Trophoblast cell (in vitro differentiated cells and primary cell): Measurements from ENCODE around the gene BPIFB4.

ENCODE experiments used
- DNase-seq, 2 donors: peaks; one replicate each; pipeline ENCODE4 v3.0.0-alpha.2; 2016
- H2AFZ ChIP-seq: 2 replicates; pipeline ENCODE4 v1.6.1; 2013; ENCODE audit warnings: low read length, moderate library complexity, mild to moderate bottlenecking; ENCODE audit not compliant: insufficient read depth, poor library complexity
- H2AK5ac ChIP-seq: 2 replicates; pipeline ENCODE4 v1.6.1; 2013; ENCODE audit warnings: mild to moderate bottlenecking, low read length
- H2BK120ac ChIP-seq: 2 replicates; pipeline ENCODE4 v1.6.1; 2013; ENCODE audit warnings: low read length, mild to moderate bottlenecking, moderate library complexity; ENCODE audit not compliant: insufficient read depth, poor library complexity
- H2BK12ac ChIP-seq: 2 replicates; pipeline ENCODE4 v1.6.1; 2013; ENCODE audit warnings: mild to moderate bottlenecking, low read length, moderate library complexity
- H2BK5ac ChIP-seq: 2 replicates; pipeline ENCODE4 v1.6.1; 2013; ENCODE audit warnings: low read length, low read depth, moderate library complexity, mild to moderate bottlenecking; ENCODE audit not compliant: poor library complexity
- H3K14ac ChIP-seq: 2 replicates; pipeline ENCODE4 v1.6.1; 2013; ENCODE audit warnings: mild to moderate bottlenecking, low read length
- H3K18ac ChIP-seq: 2 replicates; pipeline ENCODE4 v1.6.1; 2013; ENCODE audit warnings: mild to moderate bottlenecking, low read length
- H3K23ac ChIP-seq: 2 replicates; pipeline ENCODE4 v1.6.1; 2013; ENCODE audit warnings: low read length
- H3K27ac ChIP-seq: 2 replicates; pipeline ENCODE4 v1.5.1; 2013; ENCODE audit warnings: low read depth, mild to moderate bottlenecking, inconsistent platforms, low read length, moderate library complexity
- H3K27me3 ChIP-seq: 2 replicates; pipeline ENCODE4 v1.6.1; 2013; ENCODE audit warnings: inconsistent platforms, mild to moderate bottlenecking, low read length, moderate library complexity; ENCODE audit not compliant: insufficient read depth
- H3K36me3 ChIP-seq, 2 experiments: 1 replicate in 1 of 2; 2 replicates in 1 of 2; pipeline ENCODE4 v1.6.1; 2013; ENCODE audit warnings: low read length in 2 of 2, mild to moderate bottlenecking in 2 of 2, moderate library complexity in 1 of 2; ENCODE audit not compliant: insufficient read depth in 2 of 2, control insufficient read depth in 1 of 2
- H3K4ac ChIP-seq: 2 replicates; pipeline ENCODE4 v1.6.1; 2013; ENCODE audit warnings: low read depth, mild to moderate bottlenecking, low read length, moderate library complexity
- H3K4me1 ChIP-seq, 2 experiments: 1 replicate in 1 of 2; 2 replicates in 1 of 2; pipeline ENCODE4 v1.6.1; 2013; ENCODE audit warnings: low read length in 2 of 2, mild to moderate bottlenecking in 2 of 2, moderate library complexity in 1 of 2; ENCODE audit not compliant: insufficient read depth in 2 of 2, control insufficient read depth in 1 of 2
- H3K4me2 ChIP-seq: 2 replicates; pipeline ENCODE4 v1.6.1; 2013; ENCODE audit warnings: inconsistent platforms, mild to moderate bottlenecking, low read length, moderate library complexity
- H3K4me3 ChIP-seq: 2 replicates; pipeline ENCODE4 v1.5.1; 2013; ENCODE audit warnings: mild to moderate bottlenecking, low read depth, low read length, inconsistent platforms
- H3K79me1 ChIP-seq: one replicate; pipeline ENCODE4 v1.6.1; 2013; ENCODE audit warnings: low read length
- H3K79me2 ChIP-seq: 2 replicates; pipeline ENCODE4 v1.6.1; 2013; ENCODE audit warnings: low read length, mild to moderate bottlenecking; ENCODE audit not compliant: control insufficient read depth, insufficient read depth, poor library complexity
- H3K9ac ChIP-seq: 2 replicates; pipeline ENCODE4 v1.6.1; 2013; ENCODE audit warnings: mild to moderate bottlenecking, low read length
- H3K9me3 ChIP-seq: 2 replicates; pipeline ENCODE4 v1.6.1; 2013; ENCODE audit warnings: low read depth, mild to moderate bottlenecking, control low read depth, inconsistent platforms, low read length; ENCODE audit not compliant: insufficient read depth
- H4K12ac ChIP-seq: 2 replicates; pipeline ENCODE4 v1.6.1; 2013; ENCODE audit warnings: low read depth, mild to moderate bottlenecking, low read length, moderate library complexity
- H4K8ac ChIP-seq: 2 replicates; pipeline ENCODE4 v1.6.1; 2013; ENCODE audit warnings: low read depth, mild to moderate bottlenecking, low read length, moderate library complexity
- H4K91ac ChIP-seq: one replicate; pipeline ENCODE4 v1.6.1; 2013; ENCODE audit warnings: low read depth, mild to moderate bottlenecking, low read length, moderate library complexity
- WGBS: extraction: QIAGEN DNeasy Blood & Tissue Kit; methylation state at CpG from one replicate; pipeline ENCODE4 v1.1.7; 2013; ENCODE audit warnings: missing lambda C conversion rate; ENCODE audit not compliant: insufficient read length, insufficient coverage; ENCODE audit errors: extremely low coverage; 5-methylcytosine and 5-hydroxymethylcytosine counted together

BPIFB4 gene

GRCh38 chr20:33137195-33137594 lies 57.8 kb downstream of the BPIFB4 start:
- Histone ChIP-seq H3K36me3 (no peaks in the 10 kb centered on the region), H2BK5ac (no peak overlapping the region), H2AFZ (no peak overlapping the region), H3K23ac (no peak overlapping the region), H3K4me2 (no peak overlapping the region), H3K9ac (no peak overlapping the region), H3K4ac (no peak overlapping the region), H3K27me3 (no peaks in the 10 kb centered on the region), H3K4me1 (no peaks in the 10 kb centered on the region), H3K9me3 (peaks cover 19% of the 10 kb centered on the region), H2BK12ac (no peak overlapping the region), H2AK5ac (no peak overlapping the region), H3K18ac (no peak overlapping the region), H3K79me1 (no peaks in the 10 kb centered on the region), H3K27ac (no peak overlapping the region), H4K12ac (no peak overlapping the region), H3K4me3 (no peak overlapping the region), H4K91ac (no peak overlapping the region), H3K14ac (no peak overlapping the region), H4K8ac (no peak overlapping the region), H2BK120ac (no peak overlapping the region), H3K79me2 (no peaks in the 10 kb centered on the region)
- DNase-seq = no peak
- WGBS = no CpG with 5 or more reads among the region's 3 CpGs

- H2AK5ac ChIP-seq = no peak overlapping the region
- no peak overlapping the region for H3K4me2 ChIP-seq
- peaks cover 19% of the 10 kb centered on the region for H3K9me3 ChIP-seq
- no peak overlapping the region for H3K4me3 ChIP-seq
- H3K27me3 ChIP-seq = no peaks in the 10 kb centered on the region
- no peak for DNase-seq
- no peaks in the 10 kb centered on the region for H3K79me2 ChIP-seq
- no peak overlapping the region for H2AFZ ChIP-seq
- H4K91ac ChIP-seq = no peak overlapping the region
- no peak overlapping the region for H2BK5ac ChIP-seq
- no peak overlapping the region for H3K14ac ChIP-seq
- no peak overlapping the region for H4K12ac ChIP-seq
- no peaks in the 10 kb centered on the region for H3K4me1 ChIP-seq
- H4K8ac ChIP-seq = no peak overlapping the region
- no peaks in the 10 kb centered on the region for H3K79me1 ChIP-seq
- H3K18ac ChIP-seq = no peak overlapping the region
- no peak overlapping the region for H2BK12ac ChIP-seq
- no peaks in the 10 kb centered on the region for H3K36me3 ChIP-seq
- no peak overlapping the region for H3K27ac ChIP-seq
- no peak overlapping the region for H3K4ac ChIP-seq
- no peak overlapping the region for H3K9ac ChIP-seq
- no peak overlapping the region for H2BK120ac ChIP-seq
- no peak overlapping the region for H3K23ac ChIP-seq
Measured at GRCh38 chr20:33139467-33139866, 60.0 kb downstream of the BPIFB4 start.

- H3K27ac ChIP-seq = no peak overlapping the region
- no CpG with 5 or more reads among the region's 5 CpGs for WGBS
- H3K4me1 ChIP-seq = no peaks in the 10 kb centered on the region
Measured at GRCh38 chr20:33145521-33145920, 66.1 kb downstream of the BPIFB4 start.

DNA sequence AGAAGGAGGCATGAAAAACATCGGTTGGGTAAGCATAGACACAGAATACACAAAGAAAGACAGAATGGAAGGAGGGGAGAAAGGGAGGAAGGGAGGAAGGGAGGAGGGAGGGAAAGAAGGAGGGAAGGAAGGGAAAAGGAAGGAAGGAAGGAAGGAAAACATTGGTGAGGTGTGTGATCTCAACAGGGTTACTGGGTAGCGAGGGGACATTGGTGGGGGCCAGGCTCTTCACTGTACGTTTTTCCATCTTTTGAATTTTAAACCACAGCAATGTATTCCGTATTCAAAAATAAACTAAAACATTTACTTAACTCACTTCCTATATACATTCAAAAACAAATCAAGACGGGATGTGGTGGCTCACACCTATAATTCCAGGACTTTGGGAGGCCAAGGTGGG lies 67.9 kb downstream of the BPIFB4 start:
- Histone ChIP-seq H3K4me1 (no peaks in the 10 kb centered on the region), H3K4me2 (no peak overlapping the region), H3K4ac (no peak overlapping the region), H3K79me1 (no peaks in the 10 kb centered on the region), H3K9ac (no peak overlapping the region), H2AK5ac (no peak overlapping the region), H3K23ac (no peak overlapping the region), H3K79me2 (no peaks in the 10 kb centered on the region), H2BK120ac (no peak overlapping the region), H2BK5ac (no peak overlapping the region), H3K27me3 (no peaks in the 10 kb centered on the region), H4K8ac (no peak overlapping the region), H4K12ac (no peak overlapping the region), H3K14ac (no peak overlapping the region), H3K27ac (no peak overlapping the region), H4K91ac (no peak overlapping the region), H2BK12ac (no peak overlapping the region), H2AFZ (no peak overlapping the region), H3K4me3 (no peak overlapping the region), H3K36me3 (no peaks in the 10 kb centered on the region), H3K9me3 (peaks cover 2% of the 10 kb centered on the region), H3K18ac (no peak overlapping the region)
- no peak for DNase-seq
- WGBS = 100% methylated on average over 2 of the region's 5 CpGs

More at GRCh38 chr20:33145521-33145920, 66.1 kb downstream of the BPIFB4 start:
- Histone ChIP-seq H4K12ac (no peak overlapping the region), H3K4me3 (no peak overlapping the region), H3K4ac (no peak overlapping the region), H3K79me1 (no peaks in the 10 kb centered on the region), H2AK5ac (no peak overlapping the region), H3K4me2 (no peak overlapping the region), H3K14ac (no peak overlapping the region), H3K79me2 (no peaks in the 10 kb centered on the region), H2BK120ac (no peak overlapping the region), H3K9me3 (peaks cover 3% of the 10 kb centered on the region), H2BK12ac (no peak overlapping the region), H2BK5ac (no peak overlapping the region), H4K91ac (no peak overlapping the region), H3K23ac (no peak overlapping the region), H3K18ac (no peak overlapping the region), H3K9ac (no peak overlapping the region), H3K36me3 (no peaks in the 10 kb centered on the region), H2AFZ (no peak overlapping the region), H4K8ac (no peak overlapping the region), H3K27me3 (no peaks in the 10 kb centered on the region)
- no peak for DNase-seq
